ENCODE results near the gene NMT1.

Gene NMT1

GRCh38 chr17:45117848-45118646, 56.9 kb downstream of the NMT1 start (continued):
- TF ChIP-seq ZNF704 (tag by site-specific recombination; IDR thresholded peaks at IDR 0.05) (no peak), SCRT1 (tag by site-specific recombination; IDR thresholded peaks at IDR 0.05; ENCODE audit: borderline replicate concordance) (no peak), ZNF175 (tag by site-specific recombination; IDR thresholded peaks at IDR 0.05) (no peak), ZFHX2 (tag by site-specific recombination; conservative IDR thresholded peaks at IDR 0.05) (no peak), ZNF16 (tag by site-specific recombination; IDR thresholded peaks at IDR 0.05; ENCODE audit: low read depth) (no peak), ZNF335 (tag by site-specific recombination; conservative IDR thresholded peaks at IDR 0.05) (no peak), ZNF658 (tag by site-specific recombination; IDR thresholded peaks at IDR 0.05) (no peak), ZNF37A (tag by site-specific recombination; IDR thresholded peaks at IDR 0.05) (no peak), ZNF777 (tag by site-specific recombination; IDR thresholded peaks at IDR 0.05; ENCODE audit: borderline replicate concordance) (no peak), ZEB2 (tag by site-specific recombination; IDR thresholded peaks at IDR 0.05) (no peak)

GRCh38 chr17:45118691-45119090, 57.6 kb downstream of the NMT1 start:
- no peak overlapping the region for H3K27ac ChIP-seq (ENCODE audit: extremely low read depth, low read depth, low read length)
- CTCF ChIA-PET, result interaction anchor here (0.6 to 5.9 kb wide), 6 partner anchors 9 to 1159 kb away, joined by 3 to 28 read pairs (median 4); partner anchors contain the start of gene ACBD4
- H3K9me3 ChIP-seq (ENCODE audit: control insufficient read depth, insufficient read depth, low read depth, low read length), result no peaks in the 10 kb centered on the region
- TF ChIP-seq ZNF768 (tag by site-specific recombination; IDR thresholded peaks at IDR 0.05) (no peak), GLIS2 (tag by site-specific recombination; IDR thresholded peaks at IDR 0.05) (no peak), ZNF747 (tag by site-specific recombination; IDR thresholded peaks at IDR 0.05) (no peak), ZBTB21 (tag by site-specific recombination; IDR thresholded peaks at IDR 0.05) (no peak), ZNF544 (tag by site-specific recombination; IDR thresholded peaks at IDR 0.05) (no peak), ELK4 (IDR thresholded peaks at IDR 0.05; ENCODE audit: borderline replicate concordance, low read depth, low read length) (no peak), ZNF223 (tag by site-specific recombination; IDR thresholded peaks at IDR 0.05) (no peak), MYNN (tag by site-specific recombination; IDR thresholded peaks at IDR 0.05; ENCODE audit: borderline replicate concordance) (no peak), ZNF37A (tag by site-specific recombination; IDR thresholded peaks at IDR 0.05) (no peak), ZNF146 (tag by site-specific recombination; IDR thresholded peaks at IDR 0.05) (no peak), SP3 (tag by site-specific recombination; IDR thresholded peaks at IDR 0.05) (no peak), ZNF132 (tag by site-specific recombination; IDR thresholded peaks at IDR 0.05; ENCODE audit: borderline replicate concordance) (no peak), ZNF473 (tag by site-specific recombination; IDR thresholded peaks at IDR 0.05) (no peak), ZBTB10 (tag by site-specific recombination; IDR thresholded peaks at IDR 0.05) (no peak), ZNF133 (tag by site-specific recombination; IDR thresholded peaks at IDR 0.05) (no peak), ZNF302 (tag by site-specific recombination; IDR thresholded peaks at IDR 0.05; ENCODE audit: low read depth) (no peak), ZNF658 (tag by site-specific recombination; IDR thresholded peaks at IDR 0.05) (no peak), GLI4 (tag by site-specific recombination; IDR thresholded peaks at IDR 0.05) (no peak), FEZF1 (tag by site-specific recombination; IDR thresholded peaks at IDR 0.05) (no peak), YY1 (tag by site-specific recombination; IDR thresholded peaks at IDR 0.05) (no peak)
- no peak overlapping the region for H3K4me3 ChIP-seq (ENCODE audit: low read depth, low read length)
- POLR2A ChIA-PET, result no interaction called here
- H3K36me3 ChIP-seq (ENCODE audit: control insufficient read depth in 2 of 2, insufficient read depth in 1 of 2, low read length in 2 of 2), result peaks cover 0 to 40% of the 10 kb centered on the region in 2 experiments; a peak in 1 of 3 replicates
- H3K4me1 ChIP-seq (ENCODE audit: control insufficient read depth, insufficient read depth, low read length), result no peaks in the 10 kb centered on the region

All from HEK293 (cell line).